HEK293 (cell line): ENCODE measurements around the gene SAP30.
A peak's percentile ranks its signal among the peaks of the same experiment; 100 is the strongest.

Source experiments
- CTCF ChIA-PET: fragments of 350-600 bp; formaldehyde crosslinking; extraction: SDS; loops from one replicate; lab custom pipeline; 2021; ENCODE audit warnings: antibody characterized with exemption; lab: Yijun Ruan, JAX
- POLR2A ChIA-PET: fragments of 300-600 bp; formaldehyde crosslinking; extraction: SDS; loops from one replicate; lab custom pipeline; 2020; ENCODE audit warnings: antibody characterized with exemption, inconsistent platforms; lab: Yijun Ruan, JAX
- H3K27ac ChIP-seq: fragments of 200-500 bp; sonication (Bioruptor generic); 2 replicates; pipeline ENCODE4 v1.5.1; 2014; ENCODE audit warnings: low read depth, low read length, control low read depth, inconsistent platforms; ENCODE audit errors: extremely low read depth
- H3K36me3 ChIP-seq, 2 experiments: fragments of 200-500 bp in 1 of 2; sonication (Bioruptor generic) in 1 of 2; 1 replicate in 1 of 2; 2 replicates in 1 of 2; pipeline ENCODE4 v1.5.1; 2014 to 2017; ENCODE audit warnings: inconsistent platforms in 2 of 2, low read length in 2 of 2; ENCODE audit not compliant: control insufficient read depth in 2 of 2, insufficient read depth in 1 of 2
- H3K4me1 ChIP-seq: fragments of 200-500 bp; sonication (Bioruptor generic); 2 replicates; pipeline ENCODE4 v1.5.1; 2014; ENCODE audit warnings: mild to moderate bottlenecking, low read length, inconsistent platforms; ENCODE audit not compliant: control insufficient read depth, insufficient read depth
- H3K4me3 ChIP-seq: 2 replicates; pipeline ENCODE4 v1.5.1; 2011; ENCODE audit warnings: low read depth, mild to moderate bottlenecking, control low read depth, low read length, moderate library complexity
- H3K9me3 ChIP-seq: fragments of 200-500 bp; sonication (Bioruptor generic); 2 replicates; pipeline ENCODE4 v1.5.1; 2014; ENCODE audit warnings: low read depth, low read length, inconsistent platforms; ENCODE audit not compliant: control insufficient read depth, insufficient read depth
- KLF16 ChIP-seq: fragments of 450-650 bp; formaldehyde crosslinking; IDR thresholded peaks from 2 replicates; pipeline ENCODE4 v1.5.1; 2017; ENCODE audit warnings: missing biosample characterization, missing genetic modification characterization
- SP7 ChIP-seq: fragments of 450-650 bp; formaldehyde crosslinking; IDR thresholded peaks from 2 replicates; pipeline ENCODE4 v1.5.1; 2016; ENCODE audit warnings: missing biosample characterization, missing genetic modification characterization
- YY2 ChIP-seq: fragments of 450-650 bp; formaldehyde crosslinking; IDR thresholded peaks from 2 replicates; pipeline ENCODE4 v1.5.1; 2016; ENCODE audit warnings: missing biosample characterization, missing genetic modification characterization
- ZBTB17 ChIP-seq: fragments of 450-650 bp; formaldehyde crosslinking; IDR thresholded peaks from 2 replicates; pipeline ENCODE4 v1.5.1; 2016; ENCODE audit warnings: missing biosample characterization, missing genetic modification characterization
- ZFP41 ChIP-seq: fragments of 450-650 bp; formaldehyde crosslinking; IDR thresholded peaks from 2 replicates; pipeline ENCODE4 v1.5.1; 2016; ENCODE audit warnings: missing biosample characterization, missing genetic modification characterization, borderline replicate concordance
- ZFP69B ChIP-seq: fragments of 450-650 bp; formaldehyde crosslinking; IDR thresholded peaks from 2 replicates; pipeline ENCODE4 v1.5.1; 2016; ENCODE audit warnings: missing biosample characterization, missing genetic modification characterization
- ZNF174 ChIP-seq: fragments of 450-650 bp; formaldehyde crosslinking; IDR thresholded peaks from 2 replicates; pipeline ENCODE4 v1.5.0; 2017; ENCODE audit warnings: missing biosample characterization, mild to moderate bottlenecking, missing genetic modification characterization
- ZNF24 ChIP-seq: fragments of 450-650 bp; formaldehyde crosslinking; IDR thresholded peaks from 2 replicates; pipeline ENCODE4 v1.5.1; 2016; ENCODE audit warnings: missing biosample characterization, missing genetic modification characterization
- ZNF311 ChIP-seq: fragments of 450-650 bp; formaldehyde crosslinking; IDR thresholded peaks from 2 replicates; pipeline ENCODE4 v1.5.1; 2017; ENCODE audit warnings: missing biosample characterization, missing genetic modification characterization, borderline replicate concordance
- ZNF501 ChIP-seq: fragments of 450-650 bp; formaldehyde crosslinking; IDR thresholded peaks from 2 replicates; pipeline ENCODE4 v1.5.1; 2016; ENCODE audit warnings: missing biosample characterization, missing genetic modification characterization
- ZNF654 ChIP-seq: fragments of 450-650 bp; formaldehyde crosslinking; IDR thresholded peaks from 2 replicates; pipeline ENCODE4 v1.5.1; 2016; ENCODE audit warnings: low read depth, missing biosample characterization, missing genetic modification characterization
- ZNF792 ChIP-seq: fragments of 450-650 bp; formaldehyde crosslinking; IDR thresholded peaks from 2 replicates; pipeline ENCODE4 v1.5.1; 2016; ENCODE audit warnings: missing biosample characterization, missing genetic modification characterization
- TF ChIP-seq, protein P1 (sequence below): sonication (generic); formaldehyde crosslinking; IDR thresholded peaks from 2 replicates; pipeline ENCODE4 v1.8.1; 2022; ENCODE audit warnings: mild to moderate bottlenecking, moderate library complexity, missing genetic modification reagents
- TF ChIP-seq, protein P2 (sequence below): fragments of 450-650 bp; formaldehyde crosslinking; IDR thresholded peaks from 2 replicates; pipeline ENCODE4 v1.5.1; 2017; ENCODE audit warnings: missing biosample characterization, mild to moderate bottlenecking, missing genetic modification characterization, moderate library complexity
- TF ChIP-seq, protein P3 (sequence below): fragments of 450-650 bp; formaldehyde crosslinking; IDR thresholded peaks from 2 replicates; pipeline ENCODE4 v1.5.1; 2017; ENCODE audit warnings: missing biosample characterization, missing genetic modification characterization
- TF ChIP-seq, protein P4 (sequence below): fragments of 450-650 bp; formaldehyde crosslinking; conservative IDR thresholded peaks from 2 replicates; pipeline ENCODE4 v1.5.1; 2016; ENCODE audit warnings: low read depth, missing biosample characterization, missing genetic modification characterization
- TF ChIP-seq, protein P5 (sequence below): IDR thresholded peaks from 2 replicates; pipeline ENCODE4 v1.6.1; 2011; ENCODE audit warnings: mild to moderate bottlenecking, low read depth, low read length, borderline replicate concordance
- TF ChIP-seq, protein P6 (sequence below): fragments of 450-650 bp; formaldehyde crosslinking; IDR thresholded peaks from 2 replicates; pipeline ENCODE4; 2016; ENCODE audit warnings: missing biosample characterization, missing genetic modification characterization

SAP30 gene

DNA sequence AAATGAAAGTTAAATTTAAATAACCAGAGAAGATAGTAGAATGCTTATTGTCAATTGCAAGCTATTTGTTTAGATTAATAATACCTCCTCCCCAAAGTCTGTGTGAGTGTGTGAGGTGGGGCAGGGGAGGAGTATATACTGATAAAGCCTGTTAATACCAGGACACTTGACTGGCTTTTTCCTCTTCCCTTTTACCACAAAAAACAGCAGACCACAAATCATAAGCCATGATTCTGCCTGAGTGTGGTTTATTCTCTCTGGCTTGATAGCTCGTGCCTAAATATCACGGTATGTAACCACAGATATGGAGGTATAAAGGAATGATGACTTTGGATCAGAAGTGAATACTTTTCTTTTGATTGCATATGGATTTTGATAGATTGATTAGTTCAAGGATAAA is 50.0 kb downstream of the SAP30 start:
- no peaks in the 10 kb centered on the region for H3K4me1 ChIP-seq
- CTCF ChIA-PET, result interaction anchor here (0.5 to 4.5 kb wide), 33 partner anchors 9 to 899 kb away, joined by 3 to 38 read pairs (median 3); partner anchors contain the start of gene HAND2
- H3K27ac ChIP-seq, result no peak overlapping the region
- TF ChIP-seq ZBTB17, result 0 out of 2 replicates have a peak, but pooled peaks have one; percentile 3
- TF ChIP-seq ZNF24 (tag by site-specific recombination), result no peak
- TF ChIP-seq, protein P1, sequence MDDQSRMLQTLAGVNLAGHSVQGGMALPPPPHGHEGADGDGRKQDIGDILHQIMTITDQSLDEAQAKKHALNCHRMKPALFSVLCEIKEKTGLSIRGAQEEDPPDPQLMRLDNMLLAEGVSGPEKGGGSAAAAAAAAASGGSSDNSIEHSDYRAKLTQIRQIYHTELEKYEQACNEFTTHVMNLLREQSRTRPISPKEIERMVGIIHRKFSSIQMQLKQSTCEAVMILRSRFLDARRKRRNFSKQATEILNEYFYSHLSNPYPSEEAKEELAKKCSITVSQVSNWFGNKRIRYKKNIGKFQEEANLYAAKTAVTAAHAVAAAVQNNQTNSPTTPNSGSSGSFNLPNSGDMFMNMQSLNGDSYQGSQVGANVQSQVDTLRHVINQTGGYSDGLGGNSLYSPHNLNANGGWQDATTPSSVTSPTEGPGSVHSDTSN (CRISPR knock-in tag), result no peak
- TF ChIP-seq, all 188 proteins: peak for 1
- no peak overlapping the region for H3K4me3 ChIP-seq
- no peaks in the 10 kb centered on the region for H3K36me3 ChIP-seq
- POLR2A ChIA-PET, result interaction anchor here (0.5 to 1.5 kb wide), 3 partner anchors 49 to 113 kb away, joined by 3 read pairs; partner anchors contain the start of gene HMGB2
- H3K9me3 ChIP-seq, result no peaks in the 10 kb centered on the region

DNA sequence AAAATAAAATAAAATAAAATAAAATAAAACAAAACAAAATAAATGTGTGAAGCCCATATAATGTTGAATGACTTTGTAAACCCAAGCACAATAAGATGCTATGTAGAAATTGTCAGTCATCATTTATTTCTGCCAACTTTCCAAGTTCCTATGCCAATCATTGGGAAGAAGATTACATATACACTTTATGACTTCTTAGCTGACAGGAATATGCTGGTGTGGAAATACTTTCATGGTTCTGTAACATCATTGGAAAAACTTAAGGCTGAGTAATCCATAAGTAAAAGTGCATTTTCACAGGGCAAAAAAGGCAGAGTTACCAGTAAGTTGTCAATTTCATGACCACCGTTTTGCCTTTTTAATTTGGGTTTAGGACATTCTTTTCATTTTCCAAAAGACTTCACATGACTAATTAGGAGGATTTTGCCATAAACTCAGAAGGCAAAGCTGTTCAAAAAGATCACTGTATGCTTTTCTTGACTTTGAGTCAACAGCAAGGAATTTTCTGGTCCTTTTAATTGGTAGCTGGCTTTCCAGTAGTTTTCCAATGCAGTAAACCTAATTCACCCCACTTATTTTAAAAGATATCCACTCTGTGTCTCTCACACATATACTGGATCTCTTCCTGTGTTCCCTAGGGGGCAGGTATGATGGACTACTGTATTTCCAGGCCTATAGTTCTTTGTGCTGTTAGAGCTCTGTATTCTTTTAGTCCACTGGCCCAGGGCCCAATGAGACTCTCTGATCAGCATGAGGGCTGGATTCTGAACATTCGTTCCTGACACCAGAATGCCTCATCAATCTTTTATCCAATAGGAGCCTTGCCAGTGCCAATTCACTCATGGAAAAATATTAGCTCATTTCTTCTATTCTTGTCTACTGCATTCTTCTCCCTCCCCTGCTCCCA is 54.4 kb downstream of the SAP30 start:
- H3K36me3 ChIP-seq, result no peaks in the 10 kb centered on the region
- ChIA-PET CTCF (interaction anchor here (0.5 to 1.3 kb wide), 5 partner anchors 69 to 1317 kb away, joined by 3 to 9 read pairs (median 3); no protein-coding TSS in a partner anchor), POLR2A (no interaction called here)
- H3K9me3 ChIP-seq, result no peaks in the 10 kb centered on the region
- no peak overlapping the region for H3K4me3 ChIP-seq
- TF ChIP-seq ZNF654 (tag by site-specific recombination), result no peak
- TF ChIP-seq ZNF501 (tag by site-specific recombination), result no peak
- no peak for TF ChIP-seq YY2
- no peak for TF ChIP-seq ZNF311
- TF ChIP-seq, protein P2, sequence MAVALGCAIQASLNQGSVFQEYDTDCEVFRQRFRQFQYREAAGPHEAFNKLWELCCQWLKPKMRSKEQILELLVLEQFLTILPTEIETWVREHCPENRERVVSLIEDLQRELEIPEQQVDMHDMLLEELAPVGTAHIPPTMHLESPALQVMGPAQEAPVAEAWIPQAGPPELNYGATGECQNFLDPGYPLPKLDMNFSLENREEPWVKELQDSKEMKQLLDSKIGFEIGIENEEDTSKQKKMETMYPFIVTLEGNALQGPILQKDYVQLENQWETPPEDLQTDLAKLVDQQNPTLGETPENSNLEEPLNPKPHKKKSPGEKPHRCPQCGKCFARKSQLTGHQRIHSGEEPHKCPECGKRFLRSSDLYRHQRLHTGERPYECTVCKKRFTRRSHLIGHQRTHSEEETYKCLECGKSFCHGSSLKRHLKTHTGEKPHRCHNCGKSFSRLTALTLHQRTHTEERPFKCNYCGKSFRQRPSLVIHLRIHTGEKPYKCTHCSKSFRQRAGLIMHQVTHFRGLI (tag by site-specific recombination), result no peak
- no peak for TF ChIP-seq ZNF174
- TF ChIP-seq, protein P3, sequence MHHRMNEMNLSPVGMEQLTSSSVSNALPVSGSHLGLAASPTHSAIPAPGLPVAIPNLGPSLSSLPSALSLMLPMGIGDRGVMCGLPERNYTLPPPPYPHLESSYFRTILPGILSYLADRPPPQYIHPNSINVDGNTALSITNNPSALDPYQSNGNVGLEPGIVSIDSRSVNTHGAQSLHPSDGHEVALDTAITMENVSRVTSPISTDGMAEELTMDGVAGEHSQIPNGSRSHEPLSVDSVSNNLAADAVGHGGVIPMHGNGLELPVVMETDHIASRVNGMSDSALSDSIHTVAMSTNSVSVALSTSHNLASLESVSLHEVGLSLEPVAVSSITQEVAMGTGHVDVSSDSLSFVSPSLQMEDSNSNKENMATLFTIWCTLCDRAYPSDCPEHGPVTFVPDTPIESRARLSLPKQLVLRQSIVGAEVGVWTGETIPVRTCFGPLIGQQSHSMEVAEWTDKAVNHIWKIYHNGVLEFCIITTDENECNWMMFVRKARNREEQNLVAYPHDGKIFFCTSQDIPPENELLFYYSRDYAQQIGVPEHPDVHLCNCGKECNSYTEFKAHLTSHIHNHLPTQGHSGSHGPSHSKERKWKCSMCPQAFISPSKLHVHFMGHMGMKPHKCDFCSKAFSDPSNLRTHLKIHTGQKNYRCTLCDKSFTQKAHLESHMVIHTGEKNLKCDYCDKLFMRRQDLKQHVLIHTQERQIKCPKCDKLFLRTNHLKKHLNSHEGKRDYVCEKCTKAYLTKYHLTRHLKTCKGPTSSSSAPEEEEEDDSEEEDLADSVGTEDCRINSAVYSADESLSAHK (tag by site-specific recombination), result no peak
- no peak for TF ChIP-seq ZFP41
- TF ChIP-seq KLF16, result no peak
- TF ChIP-seq, protein P4, sequence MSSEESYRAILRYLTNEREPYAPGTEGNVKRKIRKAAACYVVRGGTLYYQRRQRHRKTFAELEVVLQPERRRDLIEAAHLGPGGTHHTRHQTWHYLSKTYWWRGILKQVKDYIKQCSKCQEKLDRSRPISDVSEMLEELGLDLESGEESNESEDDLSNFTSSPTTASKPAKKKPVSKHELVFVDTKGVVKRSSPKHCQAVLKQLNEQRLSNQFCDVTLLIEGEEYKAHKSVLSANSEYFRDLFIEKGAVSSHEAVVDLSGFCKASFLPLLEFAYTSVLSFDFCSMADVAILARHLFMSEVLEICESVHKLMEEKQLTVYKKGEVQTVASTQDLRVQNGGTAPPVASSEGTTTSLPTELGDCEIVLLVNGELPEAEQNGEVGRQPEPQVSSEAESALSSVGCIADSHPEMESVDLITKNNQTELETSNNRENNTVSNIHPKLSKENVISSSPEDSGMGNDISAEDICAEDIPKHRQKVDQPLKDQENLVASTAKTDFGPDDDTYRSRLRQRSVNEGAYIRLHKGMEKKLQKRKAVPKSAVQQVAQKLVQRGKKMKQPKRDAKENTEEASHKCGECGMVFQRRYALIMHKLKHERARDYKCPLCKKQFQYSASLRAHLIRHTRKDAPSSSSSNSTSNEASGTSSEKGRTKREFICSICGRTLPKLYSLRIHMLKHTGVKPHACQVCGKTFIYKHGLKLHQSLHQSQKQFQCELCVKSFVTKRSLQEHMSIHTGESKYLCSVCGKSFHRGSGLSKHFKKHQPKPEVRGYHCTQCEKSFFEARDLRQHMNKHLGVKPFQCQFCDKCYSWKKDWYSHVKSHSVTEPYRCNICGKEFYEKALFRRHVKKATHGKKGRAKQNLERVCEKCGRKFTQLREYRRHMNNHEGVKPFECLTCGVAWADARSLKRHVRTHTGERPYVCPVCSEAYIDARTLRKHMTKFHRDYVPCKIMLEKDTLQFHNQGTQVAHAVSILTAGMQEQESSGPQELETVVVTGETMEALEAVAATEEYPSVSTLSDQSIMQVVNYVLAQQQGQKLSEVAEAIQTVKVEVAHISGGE (tag by site-specific recombination), result no peak
- no peak for TF ChIP-seq ZNF792
- no peak for TF ChIP-seq ZFP69B
- TF ChIP-seq ZNF24 (tag by site-specific recombination), result no peak
- TF ChIP-seq, protein P5, sequence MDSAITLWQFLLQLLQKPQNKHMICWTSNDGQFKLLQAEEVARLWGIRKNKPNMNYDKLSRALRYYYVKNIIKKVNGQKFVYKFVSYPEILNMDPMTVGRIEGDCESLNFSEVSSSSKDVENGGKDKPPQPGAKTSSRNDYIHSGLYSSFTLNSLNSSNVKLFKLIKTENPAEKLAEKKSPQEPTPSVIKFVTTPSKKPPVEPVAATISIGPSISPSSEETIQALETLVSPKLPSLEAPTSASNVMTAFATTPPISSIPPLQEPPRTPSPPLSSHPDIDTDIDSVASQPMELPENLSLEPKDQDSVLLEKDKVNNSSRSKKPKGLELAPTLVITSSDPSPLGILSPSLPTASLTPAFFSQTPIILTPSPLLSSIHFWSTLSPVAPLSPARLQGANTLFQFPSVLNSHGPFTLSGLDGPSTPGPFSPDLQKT, result no peak
- TF ChIP-seq, protein P6, sequence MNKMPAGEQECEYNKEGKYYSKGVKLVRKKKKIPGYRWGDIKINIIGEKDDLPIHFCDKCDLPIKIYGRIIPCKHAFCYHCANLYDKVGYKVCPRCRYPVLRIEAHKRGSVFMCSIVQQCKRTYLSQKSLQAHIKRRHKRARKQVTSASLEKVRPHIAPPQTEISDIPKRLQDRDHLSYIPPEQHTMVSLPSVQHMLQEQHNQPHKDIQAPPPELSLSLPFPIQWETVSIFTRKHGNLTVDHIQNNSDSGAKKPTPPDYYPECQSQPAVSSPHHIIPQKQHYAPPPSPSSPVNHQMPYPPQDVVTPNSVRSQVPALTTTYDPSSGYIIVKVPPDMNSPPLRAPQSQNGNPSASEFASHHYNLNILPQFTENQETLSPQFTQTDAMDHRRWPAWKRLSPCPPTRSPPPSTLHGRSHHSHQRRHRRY, result no peak
- TF ChIP-seq SP7 (tag by site-specific recombination), result no peak
- H3K4me1 ChIP-seq, result no peaks in the 10 kb centered on the region
- no peak overlapping the region for H3K27ac ChIP-seq
